Measurements from ENCODE around the gene C20orf96.

C20orf96 gene

DNA sequence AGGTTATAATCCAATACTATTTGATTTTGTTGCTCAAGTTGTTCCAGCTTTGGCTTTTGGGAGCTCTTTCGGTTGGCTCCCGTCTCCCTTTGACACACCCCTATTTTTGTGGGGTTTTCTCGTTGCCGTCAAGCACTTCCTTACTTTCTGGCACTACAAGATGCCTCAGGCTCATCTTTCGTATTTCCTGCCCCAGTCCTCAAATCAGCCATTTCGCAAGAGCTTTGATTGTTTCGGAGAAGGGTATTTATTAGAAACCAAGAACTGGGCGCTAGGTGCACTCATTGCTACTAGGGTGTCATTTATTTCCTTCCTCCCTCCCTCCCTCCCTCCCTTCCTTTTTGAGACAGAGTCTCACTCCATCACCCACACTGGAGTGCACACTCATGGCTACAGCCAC, 21.5 kb upstream of the C20orf96 start:
- no peak for DNase-seq (ENCODE audit: low spot score)

DNA sequence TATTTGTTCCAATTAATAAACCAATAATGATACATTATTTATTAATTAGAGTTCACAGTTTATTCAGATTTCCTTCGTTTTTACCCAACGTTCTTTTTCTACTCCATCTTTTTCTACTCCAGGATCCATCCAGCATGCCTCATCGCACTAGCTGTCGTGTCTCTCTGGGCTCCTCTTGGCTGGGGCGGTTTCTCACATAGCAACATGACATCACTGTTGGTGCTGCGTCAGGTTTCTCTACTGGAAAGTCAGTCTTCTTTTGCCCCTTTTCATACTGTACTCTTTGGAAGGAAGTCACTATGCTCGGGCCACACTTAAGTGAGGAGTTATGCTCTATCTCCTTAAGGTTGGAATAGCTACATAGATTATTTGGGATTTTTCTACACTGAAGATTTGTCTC, 21.1 kb upstream of the C20orf96 start:
- no peak for DNase-seq (ENCODE audit: low spot score)

DNA sequence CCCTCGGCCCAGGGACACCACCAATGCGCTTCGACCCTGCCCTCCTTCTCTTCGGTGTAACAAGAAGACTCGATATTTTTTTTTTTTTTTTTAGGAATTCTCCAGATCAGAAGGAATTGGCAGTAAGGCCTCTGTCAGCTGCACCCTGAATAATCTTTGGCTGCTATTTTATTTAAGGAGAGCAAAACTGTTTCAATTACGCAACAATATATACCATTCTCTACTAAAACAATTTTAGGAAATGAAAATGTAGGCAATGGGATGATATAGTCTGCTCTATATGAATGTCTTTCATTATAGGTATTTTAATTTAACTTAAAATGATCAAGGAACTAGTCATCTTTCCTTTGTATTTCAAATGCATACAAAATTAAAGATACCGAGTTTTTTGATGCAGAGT, 20.1 kb upstream of the C20orf96 start:
- DNase-seq (ENCODE audit: low spot score) = no peak

DNA sequence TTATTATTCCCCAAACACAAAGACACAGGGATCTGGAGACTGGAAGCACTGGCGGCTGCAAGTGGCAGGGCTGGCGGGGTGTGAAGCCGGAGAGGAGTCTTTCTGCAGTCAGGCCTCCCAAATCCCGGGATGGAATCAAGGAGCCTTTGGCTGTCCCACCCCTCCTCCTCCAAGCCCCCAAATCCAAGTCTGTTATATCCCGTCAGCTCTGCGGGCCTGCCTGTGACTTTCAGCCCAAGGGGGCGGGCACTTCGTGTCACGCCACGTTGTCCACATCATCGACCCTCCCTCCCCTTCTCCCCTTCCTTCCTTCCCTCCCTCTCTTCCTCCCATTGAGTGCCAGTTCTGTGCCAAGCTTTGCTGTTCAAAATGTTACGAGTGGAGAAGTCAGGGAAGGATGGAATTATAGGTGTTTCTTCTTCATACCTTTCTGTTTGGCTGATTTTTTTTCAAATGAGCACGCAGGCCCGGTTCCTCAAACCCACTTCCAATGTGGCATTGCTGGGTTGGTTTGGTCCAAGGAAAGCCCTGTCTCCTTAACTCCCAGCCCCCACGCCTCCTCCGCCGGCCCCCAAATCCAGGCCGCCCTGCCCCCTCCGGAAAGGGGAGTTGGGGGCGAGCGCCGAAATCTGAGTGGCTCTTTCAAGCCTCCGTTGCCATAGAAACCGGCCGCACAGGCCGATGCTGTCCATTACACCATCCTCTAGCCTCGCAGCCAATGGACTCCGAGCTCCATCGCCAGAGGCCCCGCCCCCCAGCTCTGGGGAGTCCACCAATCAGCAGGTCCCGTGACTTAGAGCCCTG, 19.5 kb upstream of the C20orf96 start:
- peak; percentile 99 for DNase-seq (ENCODE audit: low spot score)

DNA sequence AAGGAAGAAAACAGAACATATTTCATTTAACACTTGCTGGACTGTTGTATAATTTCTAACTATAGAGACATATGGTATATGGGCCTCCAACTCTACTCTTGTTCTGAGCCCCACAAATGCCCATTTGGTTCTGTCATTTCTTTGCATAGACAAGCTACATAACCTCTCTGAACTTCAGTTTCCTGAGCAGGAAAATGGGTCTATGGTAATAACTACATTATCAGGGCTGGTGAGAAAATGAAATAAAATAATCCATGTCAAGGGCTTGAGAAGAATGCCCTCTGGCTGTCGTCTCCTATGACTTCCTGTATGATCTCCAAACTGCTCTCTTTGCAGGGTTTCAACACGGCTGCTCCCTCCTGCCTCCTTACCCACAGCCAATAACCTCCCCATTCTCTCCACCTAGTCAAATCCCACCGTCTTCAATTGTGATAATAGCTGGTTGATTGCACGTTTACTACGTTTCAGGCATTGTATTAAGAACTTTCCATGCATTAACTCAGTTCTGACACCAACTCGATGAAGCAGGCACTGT, 18.8 kb upstream of the C20orf96 start:
- peak; percentile 42 for DNase-seq (ENCODE audit: low spot score)

DNA sequence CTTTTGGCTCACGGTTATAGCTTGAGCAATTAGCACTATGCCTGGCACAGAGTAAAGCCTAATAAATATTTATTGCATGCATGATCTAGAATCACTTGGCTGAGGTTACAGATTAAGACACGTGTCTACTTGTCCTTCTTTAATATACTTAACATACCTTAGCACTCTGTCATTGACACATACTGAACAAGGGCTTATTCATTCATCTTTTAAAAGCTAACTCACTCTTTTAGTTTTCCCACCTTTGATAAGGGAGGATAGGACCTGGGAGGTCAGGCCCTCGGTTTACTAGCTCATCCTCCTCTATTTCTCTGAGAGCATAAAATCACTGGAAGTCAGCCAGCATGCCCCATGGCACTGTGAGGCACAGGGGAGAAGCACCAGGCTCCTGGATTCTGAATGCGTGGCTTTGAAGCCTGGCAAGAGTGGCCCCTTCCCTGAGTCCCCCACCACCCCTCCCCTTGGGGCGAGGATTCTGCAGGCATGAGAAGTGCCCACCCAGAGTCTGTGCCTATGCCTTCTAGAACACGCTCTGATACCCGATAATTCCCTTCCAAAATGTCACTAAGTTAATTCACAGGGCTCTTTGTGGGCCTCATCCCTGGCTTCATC, 18.0 kb upstream of the C20orf96 start:
- DNase-seq (ENCODE audit: low spot score) = no peak

DNA sequence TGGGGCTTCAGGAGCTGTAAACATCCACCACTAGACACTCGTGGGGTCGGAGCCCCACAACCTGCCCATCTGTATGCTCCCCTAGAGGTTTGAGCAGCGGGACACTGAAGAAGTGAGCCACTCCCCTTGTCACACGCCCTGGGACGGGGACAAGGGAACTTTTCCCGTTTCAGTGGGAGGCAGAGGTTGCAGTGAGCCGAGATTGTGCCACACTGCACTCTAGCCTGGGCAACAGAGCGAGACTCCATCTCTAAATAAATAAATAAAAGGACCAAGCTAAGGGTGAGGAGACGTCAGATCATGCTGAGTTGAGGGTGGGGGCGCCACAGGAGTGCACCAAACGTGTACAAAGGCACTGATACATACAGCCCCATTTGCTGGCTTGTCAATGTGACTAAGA, 15.2 kb upstream of the C20orf96 start:
- DNase-seq (ENCODE audit: low spot score) = no peak

DNA sequence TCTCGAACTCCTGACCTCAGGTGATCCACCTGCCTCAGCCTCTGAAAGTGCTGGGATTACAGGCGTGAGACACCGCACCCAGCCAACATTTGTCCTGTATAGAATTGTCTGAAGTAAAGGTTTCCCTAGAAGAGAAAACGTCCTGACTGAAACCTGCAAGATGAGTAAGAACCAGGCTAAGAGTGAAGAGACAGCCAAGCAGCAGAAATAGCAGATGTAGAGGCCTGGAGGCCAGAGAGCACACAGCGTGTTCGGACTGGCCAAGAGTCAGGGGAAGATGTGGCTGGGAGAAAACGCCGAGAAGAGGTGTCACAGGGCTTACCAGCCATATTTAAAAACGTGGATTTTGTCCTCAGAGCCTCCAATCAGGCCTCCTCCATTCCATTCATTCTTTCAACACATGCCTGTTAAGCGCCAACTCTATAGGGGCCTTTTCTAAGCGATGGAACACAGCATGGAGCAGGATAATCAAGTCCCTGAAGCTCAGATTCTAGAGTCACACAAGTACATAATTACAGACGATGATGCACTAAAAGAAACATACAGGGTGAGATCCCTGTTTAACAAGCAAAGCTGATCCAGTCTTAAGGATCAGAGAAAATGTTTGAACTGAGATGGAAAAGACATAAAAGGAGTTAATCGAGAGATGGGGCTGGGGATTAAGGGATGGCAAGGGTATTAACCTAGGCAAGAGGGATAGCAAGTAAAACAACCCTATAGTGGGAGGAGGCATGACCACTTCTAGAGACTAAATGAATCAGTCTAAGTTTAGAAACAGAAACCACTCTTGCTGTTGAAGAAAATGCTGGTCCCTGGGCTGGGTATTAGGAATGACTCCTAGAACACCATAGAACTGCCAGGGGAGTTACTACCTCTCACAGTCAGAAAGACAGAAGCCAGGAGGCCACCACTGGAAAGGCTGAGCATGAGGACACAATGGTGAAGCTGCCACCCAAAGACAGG, 11.6 kb upstream of the C20orf96 start:
- DNase-seq (ENCODE audit: low spot score) = no peak

DNA sequence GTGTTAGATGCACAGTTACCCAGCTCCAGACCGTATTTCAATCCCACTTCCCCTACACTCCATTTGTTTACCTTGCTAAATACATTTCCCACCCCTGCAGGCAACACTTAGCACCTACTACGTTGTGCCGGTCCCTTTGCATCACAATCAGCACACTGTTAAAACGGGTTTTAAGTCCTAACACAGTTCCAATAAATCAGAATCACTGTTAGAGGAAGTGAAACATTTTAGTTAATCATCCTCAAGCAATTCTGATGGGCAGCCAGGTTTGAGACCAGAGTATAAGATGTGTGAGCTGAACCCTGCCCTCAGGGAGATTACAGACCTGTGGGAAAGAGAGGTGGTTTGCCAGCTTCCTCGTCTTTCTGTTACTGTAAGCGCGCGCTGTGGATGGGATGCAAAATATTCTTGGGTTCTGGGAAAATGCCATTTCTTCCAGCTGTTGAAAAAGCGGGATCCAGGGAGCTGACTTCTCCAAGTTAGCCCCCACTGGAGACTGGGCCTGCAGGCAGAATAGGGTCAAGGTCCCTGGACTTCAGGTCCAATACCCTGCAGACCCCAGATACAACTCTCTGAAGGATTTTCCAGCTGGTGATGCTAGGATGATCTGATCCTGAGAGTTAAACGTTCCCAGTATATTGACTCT, 9.9 kb upstream of the C20orf96 start:
- DNase-seq (ENCODE audit: low spot score) = no peak

DNA sequence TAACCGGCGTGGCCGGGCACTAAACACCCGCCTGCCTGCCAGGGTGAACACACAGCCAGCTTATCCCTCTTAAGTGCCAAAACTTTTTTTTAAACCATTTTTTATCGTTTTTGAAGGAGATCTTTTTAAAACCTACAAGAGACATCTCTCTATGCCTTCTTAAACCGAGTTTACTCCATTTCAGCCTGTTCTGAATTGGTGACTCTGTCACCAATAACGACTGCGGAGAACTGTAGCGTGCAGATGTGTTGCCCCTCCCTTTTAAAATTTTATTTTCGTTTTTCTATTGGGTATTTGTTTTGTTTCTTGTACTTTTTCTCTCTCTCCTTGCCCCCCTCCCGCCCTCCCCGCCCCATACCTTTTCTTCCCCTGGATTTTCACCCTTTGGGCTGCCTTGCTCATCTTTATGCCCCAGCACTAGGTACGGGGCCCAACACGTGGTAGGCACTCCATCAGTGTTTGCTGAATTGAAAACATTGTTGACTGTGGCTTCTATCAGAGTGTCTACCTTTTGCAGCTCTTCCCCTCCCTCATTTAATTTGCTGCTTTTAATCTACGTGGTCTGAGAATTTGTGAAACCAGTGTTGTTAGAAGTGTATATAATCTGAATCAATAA, 8.3 kb upstream of the C20orf96 start:
- no peak for DNase-seq (ENCODE audit: low spot score)

DNA sequence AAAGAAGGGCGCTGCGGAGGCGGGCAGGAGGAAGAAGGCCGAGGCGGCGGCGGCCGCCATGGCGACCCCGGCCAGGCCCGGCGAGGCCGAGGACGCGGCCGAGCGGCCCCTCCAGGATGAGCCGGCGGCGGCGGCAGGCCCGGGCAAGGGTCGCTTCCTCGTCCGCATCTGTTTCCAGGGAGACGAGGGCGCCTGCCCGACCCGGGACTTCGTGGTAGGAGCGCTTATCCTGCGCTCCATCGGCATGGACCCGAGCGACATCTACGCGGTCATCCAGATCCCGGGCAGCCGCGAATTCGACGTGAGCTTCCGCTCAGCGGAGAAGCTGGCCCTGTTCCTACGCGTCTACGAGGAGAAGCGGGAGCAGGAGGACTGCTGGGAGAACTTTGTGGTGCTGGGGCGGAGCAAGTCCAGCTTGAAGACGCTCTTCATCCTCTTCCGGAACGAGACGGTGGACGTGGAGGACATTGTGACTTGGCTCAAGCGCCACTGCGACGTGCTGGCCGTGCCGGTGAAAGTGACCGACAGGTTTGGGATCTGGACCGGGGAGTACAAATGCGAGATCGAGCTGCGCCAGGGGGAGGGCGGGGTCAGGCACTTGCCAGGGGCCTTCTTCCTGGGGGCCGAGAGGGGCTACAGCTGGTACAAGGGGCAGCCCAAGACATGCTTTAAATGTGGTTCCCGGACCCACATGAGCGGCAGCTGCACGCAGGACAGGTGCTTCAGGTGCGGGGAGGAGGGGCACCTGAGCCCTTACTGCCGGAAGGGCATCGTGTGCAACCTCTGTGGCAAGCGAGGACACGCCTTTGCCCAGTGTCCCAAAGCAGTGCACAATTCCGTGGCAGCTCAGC, 7.6 kb upstream of the C20orf96 start:
- peak; percentile 80 for DNase-seq (ENCODE audit: low spot score)

DNA sequence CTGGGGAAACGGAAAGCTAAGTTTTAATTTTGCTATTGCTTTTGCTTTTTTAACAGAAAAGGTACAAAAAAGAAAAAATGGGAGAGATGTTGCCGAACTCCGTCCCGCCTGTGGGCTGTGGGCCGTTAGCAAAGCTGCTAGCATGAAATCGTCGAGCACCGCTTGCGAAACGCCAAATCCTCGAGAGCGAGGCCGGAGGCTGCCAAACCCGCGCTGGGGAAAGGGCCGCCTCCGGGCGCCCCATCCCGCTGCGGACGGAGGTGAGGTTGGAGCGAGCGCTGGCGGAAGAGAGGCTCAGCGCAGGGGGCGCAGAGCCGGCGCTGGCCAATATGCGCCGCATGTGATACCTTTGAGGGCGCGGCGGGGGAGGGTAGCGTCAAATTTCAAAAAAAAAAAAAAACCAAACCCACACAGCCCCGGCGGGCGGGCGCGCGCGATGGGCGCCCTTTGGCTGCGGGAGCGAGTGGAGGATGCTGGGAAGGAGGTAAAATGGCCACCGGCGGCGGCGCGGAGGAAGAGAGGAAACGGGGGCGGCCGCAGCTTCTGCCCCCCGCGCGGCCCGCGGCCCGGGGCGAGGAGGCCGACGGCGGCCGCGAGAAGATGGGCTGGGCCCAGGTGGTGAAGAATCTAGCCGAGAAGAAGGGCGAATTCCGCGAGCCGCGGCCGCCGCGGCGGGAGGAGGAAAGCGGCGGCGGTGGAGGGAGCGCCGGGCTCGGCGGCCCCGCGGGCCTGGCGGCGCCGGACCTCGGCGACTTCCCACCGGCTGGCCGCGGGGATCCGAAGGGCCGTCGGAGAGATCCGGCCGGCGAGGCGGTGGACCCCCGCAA, 6.8 kb upstream of the C20orf96 start, which contains the start of gene ZCCHC3:
Gene ZCCHC3, plus strand, starts transcription at position 473 of the 827 bp plus-strand sequence. Its CDS starts 17 bp downstream, at position 490.
- DNase-seq (ENCODE audit: low spot score) = peak; percentile 92

DNA sequence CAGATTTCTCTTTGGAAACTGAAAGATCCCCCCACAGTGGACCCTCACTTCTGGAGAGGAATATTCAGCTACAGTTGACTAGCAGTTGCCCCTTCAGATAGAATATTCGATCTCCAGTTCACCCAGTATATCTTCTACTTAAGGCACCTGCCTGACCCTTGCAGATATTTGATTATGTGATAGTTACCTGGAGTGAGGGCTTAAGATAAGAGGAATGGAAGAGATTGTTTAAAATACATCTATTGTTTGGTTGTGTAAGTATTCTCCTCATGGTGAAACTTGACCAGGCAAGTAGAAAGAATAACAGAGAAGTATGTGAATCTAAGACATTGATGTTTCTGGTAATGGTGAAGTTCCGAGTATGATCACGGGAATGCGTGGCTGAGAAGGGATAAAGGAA, 5.3 kb upstream of the C20orf96 start:
- DNase-seq (ENCODE audit: low spot score) = no peak

DNA sequence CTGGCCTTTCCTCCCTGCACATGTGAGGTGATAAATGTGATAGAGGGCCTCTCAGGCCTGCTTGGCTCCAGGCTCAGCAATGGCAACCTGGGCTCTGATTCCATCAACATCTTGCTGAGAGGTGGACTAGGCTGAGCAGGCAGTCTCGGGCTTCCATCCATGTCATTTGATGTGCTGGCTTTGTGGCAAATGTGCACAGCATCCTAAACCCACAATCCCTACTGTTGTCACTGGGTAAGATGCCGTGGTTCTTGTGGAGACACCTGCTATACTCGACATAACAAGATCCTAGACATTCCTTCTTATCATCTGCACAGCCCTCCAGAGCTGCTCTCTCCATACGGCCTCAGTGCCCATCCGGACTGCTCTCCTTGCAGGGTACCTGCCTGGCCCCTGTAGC, 4.1 kb upstream of the C20orf96 start:
- DNase-seq (ENCODE audit: low spot score) = no peak

DNA sequence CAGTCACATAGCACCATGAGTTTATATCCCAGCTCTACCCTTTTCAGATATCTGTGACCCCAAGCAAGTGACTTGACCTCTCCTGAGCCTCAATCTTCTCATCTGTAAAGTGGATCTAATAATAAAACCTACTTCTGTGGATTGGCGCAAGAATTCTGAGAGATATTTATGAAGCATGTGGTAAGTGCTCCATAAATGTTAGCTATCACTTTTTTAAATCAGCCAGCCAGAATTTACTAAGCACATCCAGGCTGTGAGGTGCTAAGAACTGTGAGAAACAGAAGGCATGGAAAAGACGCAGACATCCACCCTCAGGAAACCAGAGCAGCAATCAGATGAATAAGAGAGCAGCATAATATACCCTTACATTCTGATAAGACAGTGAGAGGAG, 862 bp downstream of the C20orf96 start:
- no peak for DNase-seq (ENCODE audit: low spot score)

DNA sequence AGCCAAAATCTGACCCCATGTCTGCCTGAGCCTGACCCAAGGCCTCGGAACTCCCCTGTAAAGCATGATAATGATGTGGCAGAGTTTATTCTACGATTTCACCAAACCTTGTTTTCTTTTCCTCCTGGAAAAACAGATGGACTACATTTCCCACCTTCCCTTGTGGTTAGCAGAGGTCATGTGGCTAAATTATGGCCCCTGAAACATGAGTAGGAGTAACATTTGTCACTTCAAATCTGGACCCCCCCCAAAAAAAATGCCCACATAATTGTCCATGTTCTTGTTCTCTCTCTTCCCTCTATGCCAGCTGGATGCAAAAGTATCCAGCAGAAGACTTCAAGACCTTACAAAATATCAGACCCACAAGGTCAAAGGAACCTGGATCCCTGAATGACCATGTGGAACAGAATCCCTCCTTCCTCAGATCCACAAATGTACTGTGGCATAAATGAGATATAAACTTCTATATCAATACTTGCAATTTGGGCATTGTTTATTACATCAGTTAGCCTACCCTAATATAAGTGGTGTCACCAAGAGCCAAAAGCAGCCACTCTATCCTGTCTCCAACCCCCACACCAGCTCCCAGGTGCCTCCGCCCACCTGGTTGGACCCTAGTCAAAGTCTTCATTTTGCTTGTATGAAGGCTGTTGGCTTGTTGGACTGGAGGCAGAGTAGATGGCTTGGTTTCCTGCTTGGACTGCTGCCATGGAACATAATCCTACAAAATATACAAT, 1.4 kb downstream of the C20orf96 start:
- DNase-seq (ENCODE audit: low spot score) = no peak

DNA sequence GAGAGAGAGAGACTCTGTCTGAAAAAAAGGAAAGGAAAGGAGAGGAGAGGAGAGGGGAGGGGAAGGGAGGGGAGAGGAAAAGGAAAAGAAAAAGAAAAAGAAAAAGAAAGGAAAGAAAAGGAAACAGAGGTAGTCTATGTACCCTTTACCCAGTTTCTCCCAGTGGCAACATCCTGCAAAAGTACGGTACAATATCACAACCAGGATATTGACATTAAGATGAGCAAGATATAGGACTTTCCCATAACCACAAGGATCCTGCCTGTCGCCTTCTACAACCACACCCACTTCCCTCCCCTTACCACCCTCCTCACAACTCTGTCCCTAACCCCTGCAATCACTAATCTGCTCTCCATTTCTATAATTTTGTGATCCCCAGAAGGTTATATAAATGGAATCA, 4.0 kb downstream of the C20orf96 start:
- DNase-seq (ENCODE audit: low spot score) = no peak

DNA sequence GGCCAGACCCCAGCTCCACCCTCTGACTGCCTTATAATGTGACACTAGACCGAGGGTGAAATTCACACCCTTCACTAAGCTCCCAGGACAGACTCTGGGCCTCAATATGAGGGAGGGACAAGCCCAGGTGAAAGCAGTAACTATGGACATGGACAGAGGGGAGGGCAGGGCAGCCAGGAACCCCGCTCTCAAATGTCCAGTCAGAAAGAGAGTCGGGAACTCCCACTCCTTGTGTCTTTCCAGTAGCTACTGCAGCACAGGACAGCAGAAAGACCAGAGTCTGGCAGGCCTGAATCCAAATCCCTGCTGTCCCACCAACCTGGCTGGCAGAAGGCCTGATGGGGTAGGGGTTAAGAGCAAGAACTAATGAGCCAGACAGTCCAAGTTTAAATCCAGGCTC, 6.4 kb downstream of the C20orf96 start:
- DNase-seq (ENCODE audit: low spot score) = no peak

Data from GM03348 (cell line).